HL-60 (cell line): ENCODE data around the gene BCAR1.

ENCODE experiments used
- GABPA ChIP-seq: IDR thresholded peaks from 2 replicates; pipeline ENCODE4 v1.6.1; 2012; ENCODE audit warnings: low read depth
- TF ChIP-seq, protein P1 (sequence below): IDR thresholded peaks from one replicate; pipeline ENCODE4 v1.5.1; 2011; ENCODE audit warnings: low read length, control low read depth, inconsistent platforms; ENCODE audit not compliant: insufficient read depth

DNA sequence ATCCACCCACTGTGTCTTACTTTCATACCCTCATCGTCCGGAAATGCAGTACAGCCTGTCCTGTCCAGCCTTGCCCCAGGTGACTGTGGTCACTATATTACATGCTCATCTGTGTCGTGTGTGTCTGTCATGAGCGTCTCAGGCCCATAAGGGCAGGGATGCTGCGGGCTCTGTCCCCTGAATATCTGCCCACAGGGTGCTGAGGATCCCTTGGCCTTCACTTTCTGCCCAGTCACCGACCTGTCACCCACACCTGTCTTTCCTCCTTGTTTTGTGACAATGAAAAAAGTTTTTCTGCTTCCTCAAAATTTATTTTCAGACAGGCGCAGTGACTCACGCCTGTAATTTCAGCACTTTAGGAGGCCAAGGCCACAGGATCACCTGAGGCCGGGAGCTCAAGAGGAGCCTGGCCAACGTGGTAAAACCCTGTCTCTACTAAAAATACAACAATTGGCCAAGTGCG is 34.0 kb downstream of the BCAR1 start:
- TF ChIP-seq, protein P1, sequence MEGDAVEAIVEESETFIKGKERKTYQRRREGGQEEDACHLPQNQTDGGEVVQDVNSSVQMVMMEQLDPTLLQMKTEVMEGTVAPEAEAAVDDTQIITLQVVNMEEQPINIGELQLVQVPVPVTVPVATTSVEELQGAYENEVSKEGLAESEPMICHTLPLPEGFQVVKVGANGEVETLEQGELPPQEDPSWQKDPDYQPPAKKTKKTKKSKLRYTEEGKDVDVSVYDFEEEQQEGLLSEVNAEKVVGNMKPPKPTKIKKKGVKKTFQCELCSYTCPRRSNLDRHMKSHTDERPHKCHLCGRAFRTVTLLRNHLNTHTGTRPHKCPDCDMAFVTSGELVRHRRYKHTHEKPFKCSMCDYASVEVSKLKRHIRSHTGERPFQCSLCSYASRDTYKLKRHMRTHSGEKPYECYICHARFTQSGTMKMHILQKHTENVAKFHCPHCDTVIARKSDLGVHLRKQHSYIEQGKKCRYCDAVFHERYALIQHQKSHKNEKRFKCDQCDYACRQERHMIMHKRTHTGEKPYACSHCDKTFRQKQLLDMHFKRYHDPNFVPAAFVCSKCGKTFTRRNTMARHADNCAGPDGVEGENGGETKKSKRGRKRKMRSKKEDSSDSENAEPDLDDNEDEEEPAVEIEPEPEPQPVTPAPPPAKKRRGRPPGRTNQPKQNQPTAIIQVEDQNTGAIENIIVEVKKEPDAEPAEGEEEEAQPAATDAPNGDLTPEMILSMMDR: no peak
- no peak for TF ChIP-seq GABPA
